Astrocyte of the cerebellum (primary cell): ENCODE results near the gene AQP12A.

Experiments
- DNase-seq: peaks from one replicate; pipeline ENCODE4 v3.0.0-alpha.2; 2011; ENCODE audit warnings: low read depth
- H3K4me3 ChIP-seq: 2 replicates; pipeline ENCODE4 v1.5.1; 2011; ENCODE audit warnings: mild to moderate bottlenecking, low read depth, low read length, moderate library complexity
- in situ Hi-C: cut with HindIII; loops from 2 replicates; pipeline ENCODE4 v1.10.0; 2017; ENCODE audit warnings: low sequenced_read_pairs
- TF ChIP-seq, protein P1 (sequence below): IDR thresholded peaks from 2 replicates; pipeline ENCODE4 v1.5.1; 2012; ENCODE audit warnings: low read length, low read depth, moderate library complexity, mild to moderate bottlenecking; ENCODE audit errors: missing control alignments

Gene AQP12A

GRCh38 chr2:240645346-240645745 lies 46.3 kb upstream of the AQP12A start:
- in situ Hi-C loops = no loop called here
- TF ChIP-seq, protein P1, sequence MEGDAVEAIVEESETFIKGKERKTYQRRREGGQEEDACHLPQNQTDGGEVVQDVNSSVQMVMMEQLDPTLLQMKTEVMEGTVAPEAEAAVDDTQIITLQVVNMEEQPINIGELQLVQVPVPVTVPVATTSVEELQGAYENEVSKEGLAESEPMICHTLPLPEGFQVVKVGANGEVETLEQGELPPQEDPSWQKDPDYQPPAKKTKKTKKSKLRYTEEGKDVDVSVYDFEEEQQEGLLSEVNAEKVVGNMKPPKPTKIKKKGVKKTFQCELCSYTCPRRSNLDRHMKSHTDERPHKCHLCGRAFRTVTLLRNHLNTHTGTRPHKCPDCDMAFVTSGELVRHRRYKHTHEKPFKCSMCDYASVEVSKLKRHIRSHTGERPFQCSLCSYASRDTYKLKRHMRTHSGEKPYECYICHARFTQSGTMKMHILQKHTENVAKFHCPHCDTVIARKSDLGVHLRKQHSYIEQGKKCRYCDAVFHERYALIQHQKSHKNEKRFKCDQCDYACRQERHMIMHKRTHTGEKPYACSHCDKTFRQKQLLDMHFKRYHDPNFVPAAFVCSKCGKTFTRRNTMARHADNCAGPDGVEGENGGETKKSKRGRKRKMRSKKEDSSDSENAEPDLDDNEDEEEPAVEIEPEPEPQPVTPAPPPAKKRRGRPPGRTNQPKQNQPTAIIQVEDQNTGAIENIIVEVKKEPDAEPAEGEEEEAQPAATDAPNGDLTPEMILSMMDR = no peak

DNA sequence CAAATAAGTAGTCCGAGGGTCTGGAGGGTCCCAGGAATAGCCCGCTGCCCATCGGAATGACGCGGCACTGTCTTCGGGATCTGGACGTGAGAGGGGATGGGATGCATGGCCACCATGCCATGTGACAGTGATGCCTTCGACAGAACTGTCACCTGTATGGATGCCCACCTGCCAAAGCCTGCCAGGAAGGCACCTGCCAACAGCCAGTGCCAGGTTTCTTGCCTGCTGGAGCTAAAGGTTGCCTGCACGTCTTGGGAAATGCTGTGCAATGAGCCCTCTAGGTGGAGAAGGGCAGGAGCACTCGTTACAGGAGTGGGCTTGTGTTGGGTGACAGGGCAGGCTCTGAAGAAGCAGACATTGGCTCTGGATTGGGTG lies 45.9 kb upstream of the AQP12A start:
- in situ Hi-C loops = no loop called here
- TF ChIP-seq, protein P1 = no peak
- no peak for DNase-seq
- no peak overlapping the region for H3K4me3 ChIP-seq

More at GRCh38 chr2:240645346-240645745, 46.3 kb upstream of the AQP12A start:
- no peak overlapping the region for H3K4me3 ChIP-seq
- DNase-seq = no peak

DNA sequence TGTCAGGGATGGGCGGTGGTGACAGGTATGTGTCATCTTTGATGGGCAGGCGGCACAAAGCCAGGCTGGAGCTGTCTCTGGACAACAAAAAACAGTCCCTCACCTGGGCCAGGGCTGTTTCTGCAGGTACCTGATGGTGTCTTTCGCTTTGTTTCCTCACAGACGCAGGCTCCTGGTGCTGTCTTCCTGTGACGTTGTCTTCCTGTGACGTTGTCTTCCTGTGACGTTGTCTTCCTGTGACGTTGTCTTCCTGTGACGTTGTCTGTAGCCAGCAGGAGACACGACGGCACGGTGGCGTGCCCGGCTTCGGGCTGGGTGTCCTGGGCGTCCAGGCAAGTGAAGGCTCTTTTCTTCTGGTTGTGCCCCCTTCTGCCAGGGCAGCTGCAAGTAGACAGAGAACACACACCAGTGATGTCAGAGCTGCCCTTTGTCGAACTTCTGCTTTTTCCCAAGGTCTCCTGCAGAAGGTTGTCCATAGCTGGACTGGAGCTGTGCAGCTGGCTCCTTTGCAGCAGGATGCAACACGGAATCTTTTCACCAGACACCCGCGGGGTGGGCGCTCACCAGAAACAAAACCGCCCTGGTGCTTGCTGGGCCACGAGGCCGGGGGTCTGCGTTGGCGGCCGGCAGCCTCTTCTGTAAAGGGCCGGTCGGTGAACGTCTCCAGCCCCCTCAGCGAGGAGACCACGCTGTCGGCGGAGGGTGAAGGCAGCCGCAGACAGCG lies 45.3 kb upstream of the AQP12A start:
- no peak for DNase-seq
- TF ChIP-seq, protein P1 = no peak
- in situ Hi-C loops = no loop called here
- H3K4me3 ChIP-seq = no peak overlapping the region

DNA sequence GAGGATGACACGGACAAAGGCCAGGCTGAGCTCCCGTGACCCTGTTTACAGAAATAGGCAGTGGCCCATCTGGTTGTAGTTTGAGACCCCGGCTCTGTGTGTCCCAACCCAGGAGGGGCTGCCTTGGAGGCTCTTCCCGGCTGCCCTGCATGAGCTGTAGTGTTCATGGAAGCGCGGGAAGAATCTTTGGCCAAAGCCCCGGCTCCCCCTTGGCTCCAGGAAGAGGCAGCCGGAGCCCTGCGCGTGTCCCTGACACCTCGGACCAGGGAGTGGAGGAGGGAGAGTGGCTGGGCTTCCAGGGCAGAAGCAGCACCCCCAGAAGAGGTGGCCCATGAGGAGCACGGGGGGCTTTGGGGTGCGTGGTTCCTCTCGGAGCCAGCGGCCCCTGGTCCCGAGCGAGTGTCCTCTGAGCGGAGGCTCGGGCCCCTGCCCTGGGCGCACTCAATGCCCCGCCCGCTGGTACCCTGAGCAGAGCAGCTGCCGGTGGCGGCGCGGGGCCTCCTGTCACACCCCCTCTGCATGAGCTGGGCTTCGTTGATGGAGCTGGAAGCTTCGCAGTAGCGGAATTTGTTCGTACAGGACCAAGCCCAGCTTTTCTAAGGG lies 44.7 kb upstream of the AQP12A start:
- no peak overlapping the region for H3K4me3 ChIP-seq
- TF ChIP-seq, protein P1 = no peak
- no peak for DNase-seq
- in situ Hi-C loops = no loop called here

DNA sequence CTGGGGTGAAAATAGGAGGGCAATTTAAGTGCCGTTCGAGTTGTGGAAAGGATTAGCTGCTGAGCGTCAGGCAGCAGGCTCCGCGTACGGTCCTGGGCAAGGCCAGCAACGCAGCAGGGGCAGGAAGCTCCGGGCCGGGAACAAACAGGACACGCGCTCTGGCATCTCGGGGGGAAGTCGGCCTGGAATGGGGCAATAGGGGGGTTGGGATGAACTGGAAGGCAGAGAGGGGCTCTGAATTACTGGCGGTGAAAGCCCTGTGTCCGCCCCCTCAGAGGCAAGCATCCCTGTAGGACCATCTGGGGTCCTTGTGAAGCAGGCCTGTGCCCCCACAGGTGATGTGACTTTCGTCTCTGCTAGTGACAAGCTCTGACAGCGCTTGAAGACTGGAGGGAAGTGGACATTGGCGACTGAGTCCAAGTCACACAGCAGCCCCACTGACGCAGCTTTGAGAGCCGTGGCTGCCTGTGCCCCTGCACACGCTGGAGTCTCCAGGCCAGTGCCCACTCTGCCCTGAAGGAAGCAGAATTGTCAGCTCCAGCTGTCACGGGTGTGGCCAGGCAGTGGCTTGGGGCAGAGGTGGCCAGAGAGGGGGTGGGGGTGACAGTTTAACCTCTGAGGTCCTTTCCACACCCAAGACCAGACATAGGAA lies 44.0 kb upstream of the AQP12A start:
- in situ Hi-C loops = no loop called here
- no peak for DNase-seq
- TF ChIP-seq, protein P1 = no peak
- no peak overlapping the region for H3K4me3 ChIP-seq

DNA sequence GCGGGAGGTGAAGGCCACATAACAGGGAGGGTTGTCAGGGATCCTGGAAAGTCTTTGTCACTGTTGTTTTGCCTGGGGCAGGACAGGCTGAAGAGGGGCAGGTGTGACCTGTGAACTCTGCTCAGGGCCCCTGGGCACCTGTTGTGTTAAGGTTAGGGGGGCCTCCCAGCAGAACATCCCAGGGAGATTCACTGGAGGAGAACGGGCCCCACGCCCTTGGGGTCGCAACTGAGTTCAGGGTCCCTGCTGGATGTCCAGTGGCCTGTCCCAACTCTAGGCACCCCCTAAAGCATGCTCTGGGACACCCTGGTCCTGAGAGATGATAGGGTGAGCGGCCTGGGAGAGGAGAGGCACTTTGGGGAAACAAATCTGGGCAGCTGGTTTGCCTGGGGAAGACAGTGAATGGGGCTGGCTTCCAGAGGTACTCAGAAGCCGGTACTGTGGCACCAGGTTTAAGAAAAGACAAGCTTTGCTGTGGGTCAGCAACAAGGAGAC lies 43.5 kb upstream of the AQP12A start:
- TF ChIP-seq, protein P1 = no peak
- DNase-seq = no peak
- no peak overlapping the region for H3K4me3 ChIP-seq
- in situ Hi-C loops = no loop called here
